ENCODE data around the gene MAN1B1. TPM values are rescaled to one million over a fixed set of nuclear protein-coding genes. Genes with fewer than 3 reads are reported as not detected.

MAN1B1 gene
- total and polyA plus RNA-seq, 2 of the 8 experiments (the other 6 are each of a cell fraction or from before 2014, with no cell fraction given) = 33.7 to 36.3 TPM

DNA sequence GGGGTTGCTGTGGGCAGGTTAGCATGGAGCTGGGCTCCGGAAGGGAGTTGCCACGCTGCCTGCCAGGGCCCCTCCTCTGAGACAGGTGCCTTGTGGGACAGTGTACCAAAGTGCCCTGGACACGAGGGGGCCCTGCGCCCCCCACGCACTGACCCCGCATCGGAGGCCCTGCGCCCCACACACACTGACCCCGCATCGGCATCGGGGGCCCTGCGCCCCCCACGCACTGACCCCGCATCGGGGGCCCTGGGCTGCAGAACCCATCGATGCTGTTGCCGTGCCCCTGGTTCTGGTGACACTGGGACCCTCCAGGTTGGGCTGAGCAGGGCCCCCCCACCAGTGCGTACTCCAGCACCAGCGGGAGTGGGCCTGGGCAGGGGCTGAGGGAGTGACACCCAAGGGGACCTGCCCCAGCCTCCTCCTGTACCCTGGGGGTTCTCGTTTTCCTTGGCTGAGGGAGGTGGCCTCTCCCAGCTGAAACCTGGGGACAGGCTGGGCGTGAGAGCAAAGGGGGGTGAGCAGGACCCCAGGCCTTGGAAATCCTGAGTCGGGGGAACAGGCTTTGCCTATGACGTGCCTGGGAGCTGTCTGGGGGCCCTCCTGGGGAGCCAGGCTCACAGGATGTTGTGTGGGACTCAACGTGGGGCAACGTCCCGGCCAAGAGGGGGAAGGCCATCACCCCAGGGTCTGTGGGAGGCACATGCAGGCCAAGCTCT lies 23.3 kb upstream of the MAN1B1 start:
- no peak overlapping the region for H2BK20ac ChIP-seq (ENCODE audit: low read length)
- 88% methylated on average over 9 of the region's 26 CpGs; no CpG with 5 or more reads in 1 of the 2 experiments for WGBS, 2 experiments (ENCODE audit: extremely low coverage in 1 of 2, insufficient coverage in 1 of 2, insufficient read length in 1 of 2, insufficient replicate concordance in 2 of 2, low coverage in 1 of 2, low lambda C conversion rate in 2 of 2, missing lambda C conversion rate in 1 of 2)
- CTCF ChIA-PET (ENCODE audit: partially characterized antibody) = interaction anchor here (0.6 to 13.5 kb wide), 39 partner anchors 6 to 766 kb away, joined by 3 to 291 read pairs (median 4); partner anchors contain the start of genes ABCA2, ENTPD2, FUT7 and GRIN1
- no peaks in the 10 kb centered on the region for H3K36me3 ChIP-seq (ENCODE audit: control insufficient read depth in 2 of 4, insufficient read depth in 4 of 4, low read length in 3 of 4)
- no peak overlapping the region for H3K27ac ChIP-seq (ENCODE audit: low read depth, low read length)
- no peak overlapping the region for H3K14ac ChIP-seq (ENCODE audit: insufficient read length)
- peaks cover 13% of the 10 kb centered on the region in 2 experiments for H4K20me1 ChIP-seq (replicated peaks in 1 of 2; ENCODE audit: control insufficient read depth in 1 of 2, insufficient read depth in 2 of 2, low read length in 2 of 2)
- H3K9ac ChIP-seq (replicated peaks in 1 of 4; ENCODE audit: extremely low read depth in 1 of 4, low read depth in 3 of 4, low read length in 3 of 4) = no peak overlapping the region; a peak in 1 of 7 replicates
- POLR2A ChIA-PET (ENCODE audit: partially characterized antibody) = interaction anchor here (1.1 to 1.5 kb wide), 6 partner anchors 9 to 155 kb away, joined by 3 to 7 read pairs (median 4); no protein-coding TSS in a partner anchor
- TF ChIP-seq, protein P1, sequence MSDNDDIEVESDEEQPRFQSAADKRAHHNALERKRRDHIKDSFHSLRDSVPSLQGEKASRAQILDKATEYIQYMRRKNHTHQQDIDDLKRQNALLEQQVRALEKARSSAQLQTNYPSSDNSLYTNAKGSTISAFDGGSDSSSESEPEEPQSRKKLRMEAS (IDR thresholded peaks at IDR 0.05) = no peak
- no peak for TF ChIP-seq EP300 (IDR thresholded peaks at IDR 0.05; ENCODE audit: borderline replicate concordance in 1 of 2, low read depth in 2 of 2, low read length in 2 of 2)
- TF ChIP-seq YY1 (IDR thresholded peaks at IDR 0.05; ENCODE audit: low read depth, low read length) = no peak
- TF ChIP-seq SIRT6 (IDR thresholded peaks at IDR 0.05; ENCODE audit: low read length) = no peak
- TF ChIP-seq, protein P2, sequence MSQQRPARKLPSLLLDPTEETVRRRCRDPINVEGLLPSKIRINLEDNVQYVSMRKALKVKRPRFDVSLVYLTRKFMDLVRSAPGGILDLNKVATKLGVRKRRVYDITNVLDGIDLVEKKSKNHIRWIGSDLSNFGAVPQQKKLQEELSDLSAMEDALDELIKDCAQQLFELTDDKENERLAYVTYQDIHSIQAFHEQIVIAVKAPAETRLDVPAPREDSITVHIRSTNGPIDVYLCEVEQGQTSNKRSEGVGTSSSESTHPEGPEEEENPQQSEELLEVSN (IDR thresholded peaks at IDR 0.05) = no peak
- no peak for TF ChIP-seq TAF1 (IDR thresholded peaks at IDR 0.05; ENCODE audit: low read depth, low read length)
- H3K79me1 ChIP-seq (ENCODE audit: low read depth, low read length) = no peaks in the 10 kb centered on the region
- peaks cover 0 to under 1% (median 0%) of the 10 kb centered on the region in 4 experiments; a peak in 1 of 7 replicates for H3K27me3 ChIP-seq (replicated peaks in 1 of 4; ENCODE audit: control insufficient read depth in 3 of 4, extremely low read depth in 1 of 4, insufficient read depth in 3 of 4, low read length in 3 of 4)
- no peaks in the 10 kb centered on the region for H3K23me2 ChIP-seq (ENCODE audit: low read depth, low read length)
- no peak overlapping the region for H3K4me2 ChIP-seq (ENCODE audit: insufficient read depth in 1 of 2, low read depth in 2 of 2, low read length in 2 of 2)
- H2BK12ac ChIP-seq (ENCODE audit: low read depth, low read length) = no peak overlapping the region
- H3K18ac ChIP-seq (ENCODE audit: extremely low read depth, low read length) = peak overlapping the region; percentile 60; the same call in 1 of the 2 replicates
- H2AK5ac ChIP-seq (ENCODE audit: low read depth, low read length) = no peak overlapping the region
- no peak overlapping the region for H2BK5ac ChIP-seq (ENCODE audit: low read depth, low read length)
- H3K4me1 ChIP-seq (replicated peaks in 1 of 4; ENCODE audit: control insufficient read depth in 3 of 4, insufficient read depth in 4 of 4, low read length in 3 of 4) = peaks cover 0 to 10% (median 3%) of the 10 kb centered on the region in 4 experiments; a peak in 5 of 7 replicates
- H3K79me2 ChIP-seq (ENCODE audit: control insufficient read depth in 1 of 2, insufficient read depth in 2 of 2, low read length in 2 of 2) = no peaks in the 10 kb centered on the region
- no peak overlapping the region for H2BK120ac ChIP-seq (replicated peaks; ENCODE audit: low read depth, low read length)
- no peaks in the 10 kb centered on the region for H3K9me3 ChIP-seq (ENCODE audit: insufficient read depth in 2 of 2, low read depth in 1 of 2, low read length in 1 of 2)
- H3K23ac ChIP-seq (ENCODE audit: insufficient read length) = no peak overlapping the region
- H4K5ac ChIP-seq (ENCODE audit: insufficient read length, low read depth, low read length) = no peak overlapping the region
- no peak overlapping the region for H2AFZ ChIP-seq (ENCODE audit: low read length)
- DNase-seq (ENCODE audit: low read depth in 1 of 2, low spot score in 2 of 2) (no peak), FAIRE-seq (no peak)
- H4K91ac ChIP-seq (replicated peaks; ENCODE audit: insufficient read length, low read length) = no peak overlapping the region
- H3K56ac ChIP-seq (replicated peaks; ENCODE audit: insufficient read length, low read depth, low read length) = no peak overlapping the region
- H2BK15ac ChIP-seq (ENCODE audit: low read length) = no peak overlapping the region
- H3K4ac ChIP-seq (replicated peaks; ENCODE audit: insufficient read length, low read depth, low read length) = no peak overlapping the region
- no peak overlapping the region for H4K8ac ChIP-seq (ENCODE audit: extremely low read depth, insufficient read depth, low read length)
- no peak overlapping the region for H3K4me3 ChIP-seq (ENCODE audit: extremely low read depth in 1 of 4, insufficient read depth in 2 of 4, low read depth in 3 of 4, low read length in 4 of 4)
